Hepatocyte (in vitro differentiated cells): ENCODE results near the gene MYO5C. TPM values are rescaled to one million over a fixed set of nuclear protein-coding genes. Genes with fewer than 3 reads are reported as not detected.
A peak's percentile ranks its signal among the peaks of the same experiment; 100 is the strongest.

ENCODE experiments used
- DNase-seq: peaks from one replicate; pipeline ENCODE4 v3.0.0-alpha.2; 2016; ENCODE audit warnings: low spot score
- H2AFZ ChIP-seq: fragments of 200-600 bp; sonication (generic); 2 replicates; pipeline ENCODE4 v1.6.0; 2016; ENCODE audit warnings: antibody characterized with exemption, mild to moderate bottlenecking
- H3K27ac ChIP-seq: fragments of 200-600 bp; sonication (generic); 2 replicates; pipeline ENCODE4 v1.5.1; 2016; ENCODE audit warnings: mild to moderate bottlenecking
- H3K27me3 ChIP-seq: fragments of 200-600 bp; sonication (generic); 2 replicates; pipeline ENCODE4 v1.6.1; 2016
- H3K36me3 ChIP-seq: fragments of 200-600 bp; sonication (generic); replicated peaks from 2 replicates; pipeline ENCODE4 v1.5.1; 2016; ENCODE audit warnings: low read depth; ENCODE audit not compliant: insufficient read depth
- H3K4me1 ChIP-seq: fragments of 200-600 bp; sonication (generic); 2 replicates; pipeline ENCODE4 v1.5.1; 2016; ENCODE audit warnings: mild to moderate bottlenecking, moderate library complexity; ENCODE audit not compliant: insufficient read depth
- H3K4me2 ChIP-seq: fragments of 200-600 bp; sonication (generic); 2 replicates; pipeline ENCODE4 v1.6.0; 2016
- H3K4me3 ChIP-seq: fragments of 200-600 bp; sonication (generic); 2 replicates; pipeline ENCODE4 v1.5.1; 2016; ENCODE audit warnings: mild to moderate bottlenecking
- H3K79me2 ChIP-seq: fragments of 200-600 bp; sonication (generic); 2 replicates; pipeline ENCODE4 v1.6.0; 2017; ENCODE audit warnings: mild to moderate bottlenecking
- H3K9me2 ChIP-seq: fragments of 200-600 bp; sonication (generic); replicated peaks from 2 replicates; pipeline ENCODE4 v1.6.0; 2017; ENCODE audit warnings: mild to moderate bottlenecking; ENCODE audit not compliant: insufficient read depth
- H3K9me3 ChIP-seq: fragments of 200-600 bp; sonication (generic); 2 replicates; pipeline ENCODE4 v1.5.1; 2016; ENCODE audit warnings: low read depth, mild to moderate bottlenecking
- H4K20me1 ChIP-seq: fragments of 200-600 bp; sonication (generic); 2 replicates; pipeline ENCODE4 v1.6.0; 2016; ENCODE audit warnings: mild to moderate bottlenecking; ENCODE audit not compliant: insufficient read depth, poor library complexity, severe bottlenecking
- EZH2 ChIP-seq: fragments of 200-600 bp; sonication (generic); IDR thresholded peaks from 2 replicates; pipeline ENCODE4 v1.6.1; 2016; ENCODE audit warnings: antibody characterized with exemption, mild to moderate bottlenecking, borderline replicate concordance
- EZH2phosphoT487 ChIP-seq: fragments of 200-600 bp; sonication (generic); IDR thresholded peaks from one replicate; pipeline ENCODE4 v1.6.1; 2018; ENCODE audit warnings: antibody characterized with exemption, mild to moderate bottlenecking, low read depth, moderate library complexity; ENCODE audit not compliant: unreplicated experiment, severe bottlenecking
- WGBS: methylation state at CpG from one replicate; pipeline ENCODE4 v1.1.6; 2016; ENCODE audit warnings: low lambda C conversion rate; ENCODE audit errors: missing lambda C conversion rate; 5-methylcytosine and 5-hydroxymethylcytosine counted together
- polyA plus RNA-seq: library from polyadenylated mRNA; unstranded; fragments of >200 nt; fragmentation: Nextera tagmentation; extraction: Ambion mirVana; gene quantifications from 2 replicates; pipeline ENCODE4 v1.2.1, GENCODE V29; 2016
- total RNA-seq: library from RNA; depleted of rRNA; stranded (reverse); fragments of >200 nt; gene quantifications from 2 replicates; pipeline ENCODE4 v1.2.3, GENCODE V29; 2014
- TF ChIP-seq, protein P1 (sequence below): fragments of 200-600 bp; sonication (generic); IDR thresholded peaks from 2 replicates; pipeline ENCODE4 v1.5.1; 2016; ENCODE audit warnings: antibody characterized with exemption, mild to moderate bottlenecking; ENCODE audit not compliant: poor library complexity

MYO5C gene
- total and polyA plus RNA-seq, 2 experiments from 2014 or later, result 10.2 to 18.2 TPM

DNA sequence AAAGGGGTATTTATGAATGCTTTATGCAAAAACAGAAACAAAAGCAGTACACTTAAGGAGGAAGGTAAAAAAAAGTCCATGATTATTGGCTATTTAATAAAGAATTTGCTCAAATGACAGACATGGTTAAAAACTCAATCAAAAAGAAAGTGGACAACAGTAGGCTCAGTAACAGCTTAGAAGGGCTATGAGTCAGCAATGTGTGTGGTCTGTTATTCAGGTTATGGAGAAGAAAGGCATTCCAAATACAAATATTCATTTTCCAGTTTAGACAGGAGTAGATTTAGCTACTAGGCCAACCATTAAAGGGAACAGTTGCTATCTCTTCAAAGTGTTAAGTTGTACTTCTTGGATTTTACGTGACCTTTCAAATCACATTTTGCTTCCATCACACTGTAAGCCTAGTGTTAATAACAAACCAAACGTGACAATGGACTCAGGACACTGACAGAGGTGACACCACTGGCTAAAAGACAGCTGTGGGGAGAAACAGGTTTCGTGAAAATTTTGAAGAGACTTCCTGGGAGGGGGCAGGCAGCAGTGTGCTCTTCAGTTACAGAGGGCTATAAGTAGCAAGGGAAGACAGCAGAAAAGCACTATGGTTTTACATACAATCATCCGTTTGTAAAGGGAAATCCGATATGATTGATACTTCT is 41.7 kb upstream of the MYO5C start:
- Histone ChIP-seq H3K9me3 (no peaks in the 10 kb centered on the region), H3K79me2 (no peaks in the 10 kb centered on the region), H3K9me2 (no peaks in the 10 kb centered on the region), H3K27me3 (no peaks in the 10 kb centered on the region), H3K27ac (no peak overlapping the region), H4K20me1 (no peaks in the 10 kb centered on the region), H3K4me1 (no peaks in the 10 kb centered on the region), H2AFZ (no peak overlapping the region), H3K36me3 (no peaks in the 10 kb centered on the region), H3K4me2 (no peak overlapping the region), H3K4me3 (no peak overlapping the region)
- 73% methylated on average over 5 of the region's 5 CpGs for WGBS
- no peak for DNase-seq
- TF ChIP-seq, protein P1, sequence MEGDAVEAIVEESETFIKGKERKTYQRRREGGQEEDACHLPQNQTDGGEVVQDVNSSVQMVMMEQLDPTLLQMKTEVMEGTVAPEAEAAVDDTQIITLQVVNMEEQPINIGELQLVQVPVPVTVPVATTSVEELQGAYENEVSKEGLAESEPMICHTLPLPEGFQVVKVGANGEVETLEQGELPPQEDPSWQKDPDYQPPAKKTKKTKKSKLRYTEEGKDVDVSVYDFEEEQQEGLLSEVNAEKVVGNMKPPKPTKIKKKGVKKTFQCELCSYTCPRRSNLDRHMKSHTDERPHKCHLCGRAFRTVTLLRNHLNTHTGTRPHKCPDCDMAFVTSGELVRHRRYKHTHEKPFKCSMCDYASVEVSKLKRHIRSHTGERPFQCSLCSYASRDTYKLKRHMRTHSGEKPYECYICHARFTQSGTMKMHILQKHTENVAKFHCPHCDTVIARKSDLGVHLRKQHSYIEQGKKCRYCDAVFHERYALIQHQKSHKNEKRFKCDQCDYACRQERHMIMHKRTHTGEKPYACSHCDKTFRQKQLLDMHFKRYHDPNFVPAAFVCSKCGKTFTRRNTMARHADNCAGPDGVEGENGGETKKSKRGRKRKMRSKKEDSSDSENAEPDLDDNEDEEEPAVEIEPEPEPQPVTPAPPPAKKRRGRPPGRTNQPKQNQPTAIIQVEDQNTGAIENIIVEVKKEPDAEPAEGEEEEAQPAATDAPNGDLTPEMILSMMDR, result no peak
- no peak for TF ChIP-seq EZH2phosphoT487
- TF ChIP-seq EZH2, result no peak

DNA sequence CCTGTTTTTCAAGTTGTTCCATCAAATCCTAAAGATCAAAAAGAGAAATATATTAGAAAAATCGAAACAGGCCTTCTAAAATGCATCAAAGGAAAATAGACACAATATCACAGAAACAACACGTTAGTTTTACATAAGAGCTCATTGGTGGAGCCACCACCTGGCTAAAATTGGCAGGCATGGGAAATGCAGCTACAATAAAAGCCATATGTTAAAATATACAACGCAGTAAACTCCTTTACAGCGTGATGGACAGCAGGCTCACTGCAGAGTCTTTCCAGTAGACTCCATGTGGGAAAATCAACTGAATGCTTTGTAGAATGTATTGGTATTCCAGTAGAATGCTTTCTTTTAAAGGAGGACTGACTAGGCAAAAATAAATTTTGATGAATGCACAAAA is 40.9 kb upstream of the MYO5C start:
- H4K20me1 ChIP-seq, result no peaks in the 10 kb centered on the region
- TF ChIP-seq, protein P1, result peak; percentile 14
- TF ChIP-seq EZH2phosphoT487, result no peak
- no peaks in the 10 kb centered on the region for H3K79me2 ChIP-seq
- H3K36me3 ChIP-seq, result no peaks in the 10 kb centered on the region
- 55% methylated on average over 4 of the region's 4 CpGs for WGBS
- H3K4me2 ChIP-seq, result no peak overlapping the region
- no peaks in the 10 kb centered on the region for H3K9me2 ChIP-seq
- DNase-seq, result no peak
- no peak overlapping the region for H3K27ac ChIP-seq
- no peaks in the 10 kb centered on the region for H3K27me3 ChIP-seq
- no peak overlapping the region for H2AFZ ChIP-seq
- no peak overlapping the region for H3K4me3 ChIP-seq
- no peaks in the 10 kb centered on the region for H3K9me3 ChIP-seq
- no peaks in the 10 kb centered on the region for H3K4me1 ChIP-seq

DNA sequence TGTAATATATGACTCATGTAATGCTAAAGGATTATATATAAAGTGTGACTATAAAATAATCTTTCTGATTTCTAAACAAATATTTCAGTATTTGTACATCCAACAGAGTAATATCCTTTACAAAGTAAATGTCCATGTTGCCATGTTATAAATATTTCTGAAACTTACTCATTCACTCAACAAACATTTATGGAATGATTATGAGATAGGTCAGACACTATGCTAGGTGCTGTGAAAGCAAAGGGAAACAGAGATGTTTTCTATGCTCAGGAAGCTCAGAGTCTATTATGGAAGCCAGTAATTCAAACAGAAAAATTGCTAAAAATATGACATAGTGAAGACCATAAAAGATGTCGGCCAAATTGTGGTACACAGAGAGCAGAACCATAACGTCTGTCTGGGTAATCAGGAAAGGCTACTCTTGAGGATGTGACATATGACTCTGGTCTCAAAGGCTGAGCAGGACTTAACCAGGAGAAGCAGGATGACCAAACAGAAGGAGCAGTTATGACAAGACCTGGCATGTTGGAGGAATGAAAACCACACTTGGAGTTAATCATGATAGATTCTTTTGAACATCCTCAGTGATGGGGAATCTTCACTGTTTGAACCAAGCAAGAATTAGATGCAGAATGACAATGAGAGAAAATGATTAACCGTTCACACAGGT is 39.0 kb upstream of the MYO5C start:
- 79% methylated on average over 3 of the region's 3 CpGs for WGBS
- no peak overlapping the region for H2AFZ ChIP-seq
- no peak for DNase-seq
- no peaks in the 10 kb centered on the region for H4K20me1 ChIP-seq
- H3K9me3 ChIP-seq, result no peaks in the 10 kb centered on the region
- no peak overlapping the region for H3K4me2 ChIP-seq
- H3K27ac ChIP-seq, result peak overlapping the region; percentile 10
- H3K4me1 ChIP-seq, result no peaks in the 10 kb centered on the region
- H3K9me2 ChIP-seq, result no peaks in the 10 kb centered on the region
- H3K79me2 ChIP-seq, result no peaks in the 10 kb centered on the region
- no peak for TF ChIP-seq EZH2phosphoT487
- TF ChIP-seq EZH2, result no peak
- TF ChIP-seq, protein P1, result no peak
- H3K4me3 ChIP-seq, result no peak overlapping the region
- H3K36me3 ChIP-seq, result no peaks in the 10 kb centered on the region
- no peaks in the 10 kb centered on the region for H3K27me3 ChIP-seq
